ENCODE data around the gene TRAK2. TPM values are rescaled to one million over a fixed set of nuclear protein-coding genes. Genes with fewer than 3 reads are reported as not detected.
A peak's percentile ranks its signal among the peaks of the same experiment; 100 is the strongest.
"Not testable (repeated sequence)": the region's sequence is repeated elsewhere in the genome, so short reads cannot be mapped to it uniquely, and the experiment has no call there.

Gene TRAK2
- polyA plus RNA-seq, 1 of the 3 experiments (the other 2 are of a cell fraction), result 10.4 TPM

DNA sequence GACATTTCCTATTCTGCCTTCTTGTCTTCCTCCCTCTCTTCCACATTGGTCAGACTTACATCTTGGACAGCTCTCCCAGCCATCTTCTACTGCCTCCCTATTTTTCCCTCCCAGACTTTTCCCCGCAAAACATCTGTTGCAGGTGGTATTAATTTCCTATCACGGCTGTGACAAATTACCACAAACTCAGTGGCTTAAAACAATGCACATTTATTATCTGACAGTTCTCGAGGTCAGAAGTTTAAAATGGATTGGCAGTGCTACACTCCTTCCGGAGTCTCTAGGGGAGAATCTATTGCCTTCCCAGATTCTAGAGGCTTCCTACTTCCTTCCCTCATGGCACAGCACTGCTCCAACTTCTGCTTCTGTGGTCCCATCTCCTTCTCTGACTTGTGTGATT lies 33.5 kb upstream of the TRAK2 start:
- Histone ChIP-seq H3K9me3 (no peaks in the 10 kb centered on the region), H3K79me2 (ENCODE audit: insufficient read depth) (no peaks in the 10 kb centered on the region), H2AFZ (ENCODE audit: low read depth) (no peak overlapping the region), H3K9me2 (no peaks in the 10 kb centered on the region), H3K4me2 (no peak overlapping the region), H3K9ac (no peak overlapping the region), H3K36me3 (replicated peaks in 1 of 2; ENCODE audit: control insufficient read depth in 1 of 2, insufficient read depth in 2 of 2, low read length in 1 of 2) (peaks cover 3 to 16% of the 10 kb centered on the region in 2 experiments), H4K20me1 (ENCODE audit: insufficient read depth) (no peaks in the 10 kb centered on the region), H3K27ac (ENCODE audit: low read depth in 2 of 2, low read length in 1 of 2) (no peak overlapping the region; a peak in 1 of 4 replicates), H3K27me3 (ENCODE audit: insufficient read depth) (no peaks in the 10 kb centered on the region), H3F3A (replicated peaks; ENCODE audit: insufficient read depth) (no peaks in the 10 kb centered on the region), H3K4me3 (ENCODE audit: low read depth in 2 of 2, low read length in 1 of 2) (no peak overlapping the region), H3K4me1 (ENCODE audit: control insufficient read depth in 1 of 2, insufficient read depth in 2 of 2, low read depth in 1 of 2, low read length in 1 of 2) (peaks cover 0 to 3% of the 10 kb centered on the region in 2 experiments; a peak in 2 of 4 replicates)
- WGBS (ENCODE audit: low lambda C conversion rate), result 35% methylated on average over 4 of the region's 4 CpGs
- ChIA-PET CTCF (no interaction called here), POLR2A (interaction anchor here (0.7 kb wide), 1 partner anchor 9 kb away, joined by 8 read pairs; no protein-coding TSS in a partner anchor)
- DNase-seq, result no peak
- no peak for TF ChIP-seq MEF2A (IDR thresholded peaks at IDR 0.05; ENCODE audit: borderline replicate concordance, low read depth)
- TF ChIP-seq, protein P1, sequence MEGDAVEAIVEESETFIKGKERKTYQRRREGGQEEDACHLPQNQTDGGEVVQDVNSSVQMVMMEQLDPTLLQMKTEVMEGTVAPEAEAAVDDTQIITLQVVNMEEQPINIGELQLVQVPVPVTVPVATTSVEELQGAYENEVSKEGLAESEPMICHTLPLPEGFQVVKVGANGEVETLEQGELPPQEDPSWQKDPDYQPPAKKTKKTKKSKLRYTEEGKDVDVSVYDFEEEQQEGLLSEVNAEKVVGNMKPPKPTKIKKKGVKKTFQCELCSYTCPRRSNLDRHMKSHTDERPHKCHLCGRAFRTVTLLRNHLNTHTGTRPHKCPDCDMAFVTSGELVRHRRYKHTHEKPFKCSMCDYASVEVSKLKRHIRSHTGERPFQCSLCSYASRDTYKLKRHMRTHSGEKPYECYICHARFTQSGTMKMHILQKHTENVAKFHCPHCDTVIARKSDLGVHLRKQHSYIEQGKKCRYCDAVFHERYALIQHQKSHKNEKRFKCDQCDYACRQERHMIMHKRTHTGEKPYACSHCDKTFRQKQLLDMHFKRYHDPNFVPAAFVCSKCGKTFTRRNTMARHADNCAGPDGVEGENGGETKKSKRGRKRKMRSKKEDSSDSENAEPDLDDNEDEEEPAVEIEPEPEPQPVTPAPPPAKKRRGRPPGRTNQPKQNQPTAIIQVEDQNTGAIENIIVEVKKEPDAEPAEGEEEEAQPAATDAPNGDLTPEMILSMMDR (IDR thresholded peaks at IDR 0.05), result no peak
- TF ChIP-seq RXRA (IDR thresholded peaks at IDR 0.05; ENCODE audit: borderline replicate concordance, low read depth), result peak; percentile 59
- TF ChIP-seq, protein P2, sequence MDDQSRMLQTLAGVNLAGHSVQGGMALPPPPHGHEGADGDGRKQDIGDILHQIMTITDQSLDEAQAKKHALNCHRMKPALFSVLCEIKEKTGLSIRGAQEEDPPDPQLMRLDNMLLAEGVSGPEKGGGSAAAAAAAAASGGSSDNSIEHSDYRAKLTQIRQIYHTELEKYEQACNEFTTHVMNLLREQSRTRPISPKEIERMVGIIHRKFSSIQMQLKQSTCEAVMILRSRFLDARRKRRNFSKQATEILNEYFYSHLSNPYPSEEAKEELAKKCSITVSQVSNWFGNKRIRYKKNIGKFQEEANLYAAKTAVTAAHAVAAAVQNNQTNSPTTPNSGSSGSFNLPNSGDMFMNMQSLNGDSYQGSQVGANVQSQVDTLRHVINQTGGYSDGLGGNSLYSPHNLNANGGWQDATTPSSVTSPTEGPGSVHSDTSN (IDR thresholded peaks at IDR 0.05), result peak; percentile 63
- no peak for TF ChIP-seq FOSL2 (IDR thresholded peaks at IDR 0.05; ENCODE audit: borderline replicate concordance, low read depth)
- TF ChIP-seq SIN3A (IDR thresholded peaks at IDR 0.05; ENCODE audit: borderline replicate concordance, low read depth, low read length), result no peak
- TF ChIP-seq, protein P3, sequence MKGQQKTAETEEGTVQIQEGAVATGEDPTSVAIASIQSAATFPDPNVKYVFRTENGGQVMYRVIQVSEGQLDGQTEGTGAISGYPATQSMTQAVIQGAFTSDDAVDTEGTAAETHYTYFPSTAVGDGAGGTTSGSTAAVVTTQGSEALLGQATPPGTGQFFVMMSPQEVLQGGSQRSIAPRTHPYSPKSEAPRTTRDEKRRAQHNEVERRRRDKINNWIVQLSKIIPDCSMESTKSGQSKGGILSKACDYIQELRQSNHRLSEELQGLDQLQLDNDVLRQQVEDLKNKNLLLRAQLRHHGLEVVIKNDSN (IDR thresholded peaks at IDR 0.05; ENCODE audit: borderline replicate concordance, low read depth), result no peak
- TF ChIP-seq RFX5 (IDR thresholded peaks at IDR 0.05; ENCODE audit: low read length), result no peak
- peak; percentile 49; the same call in 1 of the 2 replicates for TF ChIP-seq RCOR1 (IDR thresholded peaks at IDR 0.05; ENCODE audit: low read length)
- no peak for TF ChIP-seq NFIC (IDR thresholded peaks at IDR 0.05; ENCODE audit: borderline replicate concordance)
- TF ChIP-seq TCF12 (IDR thresholded peaks at IDR 0.05), result peak; percentile 91
- TF ChIP-seq EP300 (IDR thresholded peaks at IDR 0.05; ENCODE audit: borderline replicate concordance in 1 of 2, low read depth in 1 of 2, low read length in 1 of 2), result peak in 1 of 2 experiments; percentile 21; a peak in 2 of 4 replicates
- TF ChIP-seq FOXM1 (IDR thresholded peaks at IDR 0.05; ENCODE audit: low read depth), result no peak
- TF ChIP-seq, protein P4, sequence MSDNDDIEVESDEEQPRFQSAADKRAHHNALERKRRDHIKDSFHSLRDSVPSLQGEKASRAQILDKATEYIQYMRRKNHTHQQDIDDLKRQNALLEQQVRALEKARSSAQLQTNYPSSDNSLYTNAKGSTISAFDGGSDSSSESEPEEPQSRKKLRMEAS (IDR thresholded peaks at IDR 0.05; ENCODE audit: low read depth), result no peak
- TF ChIP-seq NRF1 (IDR thresholded peaks at IDR 0.05; ENCODE audit: low read depth, low read length), result no peak
- TF ChIP-seq POLR2AphosphoS5 (IDR thresholded peaks at IDR 0.05; ENCODE audit: low read depth, low read length), result peak; percentile 52
- TF ChIP-seq TEAD4 (IDR thresholded peaks at IDR 0.05; ENCODE audit: borderline replicate concordance, insufficient read depth), result no peak

DNA sequence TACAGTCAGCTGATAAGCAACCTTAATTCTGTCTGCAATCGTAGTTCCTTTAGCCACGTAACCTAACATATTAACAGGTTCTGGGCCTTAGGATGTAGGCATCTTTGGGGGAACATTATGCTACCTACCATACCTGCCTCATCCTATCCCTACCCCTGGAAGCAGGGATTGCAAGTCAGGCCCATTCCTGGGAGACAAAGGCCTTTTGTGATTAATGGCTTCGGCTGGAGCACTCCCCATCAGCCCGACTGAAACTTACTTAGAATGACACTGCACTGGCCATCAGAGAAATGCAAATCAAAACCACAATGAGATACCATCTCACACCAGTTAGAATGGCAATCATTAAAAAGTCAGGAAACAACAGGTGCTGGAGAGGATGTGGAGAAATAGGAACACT lies 32.5 kb upstream of the TRAK2 start:
- H3K27me3 ChIP-seq (ENCODE audit: insufficient read depth); H3K4me1 ChIP-seq (ENCODE audit: control insufficient read depth in 1 of 2, insufficient read depth in 2 of 2, low read depth in 1 of 2, low read length in 1 of 2); H3K9ac ChIP-seq; POLR2A ChIA-PET; H3K4me2 ChIP-seq; H3F3A ChIP-seq (replicated peaks; ENCODE audit: insufficient read depth); H3K27ac ChIP-seq (ENCODE audit: low read depth in 2 of 2, low read length in 1 of 2); H3K4me3 ChIP-seq (ENCODE audit: low read depth in 2 of 2, low read length in 1 of 2); H3K79me2 ChIP-seq (ENCODE audit: insufficient read depth); DNase-seq; H2AFZ ChIP-seq (ENCODE audit: low read depth); H3K9me3 ChIP-seq; H4K20me1 ChIP-seq (ENCODE audit: insufficient read depth); CTCF ChIA-PET; H3K9me2 ChIP-seq: not testable (repeated sequence)
- H3K36me3 ChIP-seq (replicated peaks in 1 of 2; ENCODE audit: control insufficient read depth in 1 of 2, insufficient read depth in 2 of 2, low read length in 1 of 2), result peaks cover 9 to 24% of the 10 kb centered on the region in 2 experiments
- 77% methylated on average over 4 of the region's 4 CpGs for WGBS (ENCODE audit: low lambda C conversion rate)
